GM12801 (cell line): ENCODE results near the gene CACNA1B.

ENCODE experiments used
- CTCF ChIP-seq: IDR thresholded peaks from one replicate; pipeline ENCODE4 v1.5.1; 2011; ENCODE audit warnings: control low read depth; ENCODE audit not compliant: insufficient read length; ENCODE audit errors: extremely low read depth

Gene CACNA1B

GRCh38 chr9:137843355-137843754 lies 34.2 kb upstream of the CACNA1B start:
- TF ChIP-seq CTCF, result no peak

DNA sequence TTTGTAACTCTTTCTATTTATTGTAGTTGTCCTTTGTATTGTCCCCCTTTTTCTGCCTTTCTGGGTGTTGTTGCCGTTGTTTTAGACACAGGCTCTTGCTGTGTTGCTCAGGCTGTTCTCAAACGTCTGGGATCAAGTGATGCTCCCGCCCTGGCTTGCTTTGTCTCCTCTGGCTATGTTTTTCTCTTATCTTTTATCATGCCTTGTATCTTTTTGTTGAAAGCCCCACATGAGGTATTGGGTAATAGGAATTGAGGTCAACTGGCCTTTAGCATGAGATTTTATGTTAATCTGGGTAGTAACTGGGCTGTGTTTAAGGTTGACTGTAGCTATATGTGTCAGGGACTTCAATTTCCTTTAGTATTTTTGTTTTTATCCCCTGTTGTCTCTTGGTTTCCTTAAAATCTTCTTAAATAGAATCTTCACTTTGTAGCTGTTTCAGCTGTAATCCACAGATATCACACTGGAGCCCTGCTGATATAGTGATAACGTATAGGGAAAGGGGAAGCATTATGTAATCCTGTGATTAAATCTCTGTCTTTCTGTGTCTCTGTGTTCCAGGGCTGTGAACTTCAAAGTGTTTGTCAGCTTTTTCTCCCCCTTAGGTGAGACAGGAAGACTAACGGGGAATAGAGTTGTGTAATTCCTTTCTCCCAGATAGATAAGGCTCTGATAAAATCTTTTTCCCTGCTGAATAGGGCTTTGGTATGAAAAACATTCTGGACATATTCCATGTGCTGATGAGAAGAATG lies 25.9 kb upstream of the CACNA1B start:
- TF ChIP-seq CTCF, result no peak

DNA sequence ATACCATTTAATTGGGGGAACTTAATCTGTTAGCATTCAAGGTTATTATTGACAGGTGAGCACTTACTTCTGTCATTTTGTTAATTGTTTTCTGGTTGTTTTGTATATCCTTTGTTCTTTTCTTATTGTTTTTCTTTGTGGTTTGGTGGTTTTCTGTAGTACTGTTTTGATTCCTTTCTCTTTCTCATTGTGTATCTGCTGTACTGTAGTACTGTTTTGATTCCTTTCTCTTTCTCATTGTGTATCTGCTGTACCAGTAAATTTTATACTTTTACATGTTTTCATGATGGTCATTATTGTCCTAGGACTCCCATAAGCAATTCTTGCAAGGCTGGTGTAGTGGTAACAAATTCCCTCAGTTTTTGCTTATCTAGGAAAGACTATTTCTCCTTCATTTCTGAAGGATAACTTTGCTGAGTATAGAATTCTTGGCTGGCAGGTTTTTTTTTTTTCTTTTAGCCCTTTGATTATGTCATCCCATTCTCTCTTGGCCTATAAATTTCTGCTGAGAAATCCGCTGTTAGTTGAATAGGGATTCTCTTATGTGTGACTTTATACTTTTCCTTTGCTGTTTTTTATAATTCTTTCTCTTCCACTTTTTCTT lies 24.1 kb upstream of the CACNA1B start:
- TF ChIP-seq CTCF, result no peak

DNA sequence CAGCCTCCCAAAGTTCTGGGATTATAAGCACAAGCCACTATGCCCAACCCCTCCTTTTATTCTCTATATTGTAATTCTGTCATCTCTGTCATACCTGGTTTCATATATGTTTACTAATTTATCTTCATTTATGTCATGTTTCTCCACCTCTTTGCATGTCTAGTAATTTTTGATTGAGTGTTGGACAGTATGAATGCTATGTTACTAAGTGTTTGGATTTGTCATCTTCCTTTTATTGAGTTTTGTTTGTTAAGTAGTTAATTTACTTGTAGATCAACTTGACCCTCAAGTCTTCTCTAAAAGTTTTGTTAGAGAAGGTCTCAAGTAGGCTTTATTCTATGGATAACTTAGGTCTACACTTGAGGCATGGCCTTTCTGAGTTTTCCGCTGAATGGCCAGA lies 17.2 kb upstream of the CACNA1B start:
- no peak for TF ChIP-seq CTCF

DNA sequence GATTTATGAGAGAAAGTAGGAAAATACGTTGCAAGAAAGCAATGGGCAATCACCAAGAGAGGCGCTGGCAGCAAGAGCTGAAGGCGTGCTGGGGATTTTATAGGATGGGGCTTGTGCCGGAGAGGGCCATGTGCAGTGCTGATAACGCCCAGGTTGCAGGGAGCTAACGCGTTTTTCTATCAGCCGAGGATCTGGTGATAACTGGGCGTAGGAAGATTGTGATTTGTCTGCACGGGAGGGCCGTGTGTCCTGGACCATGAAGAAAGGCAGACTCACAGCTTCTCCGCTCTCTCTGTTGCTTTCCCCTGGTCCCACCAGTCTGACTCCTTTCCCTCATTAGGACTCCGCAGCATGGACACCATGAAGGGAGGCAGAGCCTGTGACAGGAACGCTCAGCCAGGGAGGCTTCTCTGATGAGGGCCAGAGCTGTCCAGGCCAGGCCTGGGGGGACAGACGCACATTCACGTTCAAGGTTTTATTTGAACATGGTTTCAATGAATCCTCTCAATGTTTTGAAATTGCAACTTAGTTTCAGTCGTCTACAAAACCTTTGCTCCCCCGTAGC lies 11.9 kb upstream of the CACNA1B start:
- no peak for TF ChIP-seq CTCF

- TF ChIP-seq CTCF, result no peak
These were observed 11.1 kb upstream of the CACNA1B start for GRCh38 chr9:137866226-137867141.

DNA sequence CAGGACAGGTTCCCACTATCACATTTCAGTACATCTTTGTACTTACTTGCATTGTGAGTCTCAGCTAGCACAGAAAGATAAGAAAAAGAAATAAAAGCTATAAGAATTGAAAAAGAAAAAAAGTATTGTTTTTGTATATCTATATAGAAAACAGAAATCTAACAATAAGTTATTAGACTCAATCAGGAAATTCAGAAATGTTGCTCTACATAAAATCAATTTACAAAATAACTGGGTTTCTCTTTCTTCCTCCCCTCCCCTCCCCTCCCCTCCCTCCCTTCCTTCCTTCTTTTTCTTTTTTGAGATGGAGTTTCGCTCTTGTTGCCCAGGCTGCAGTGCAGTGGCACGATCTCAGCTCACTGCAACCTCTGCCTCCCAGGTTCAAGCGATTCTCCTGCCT lies 7.2 kb upstream of the CACNA1B start:
- no peak for TF ChIP-seq CTCF
